GM03348 (cell line): ENCODE data around the gene ADPRH.
"Not testable (repeated sequence)": the region's sequence is repeated elsewhere in the genome, so short reads cannot be mapped to it uniquely, and the experiment has no call there.

ENCODE experiments used
- DNase-seq: peaks from one replicate; pipeline ENCODE4 v3.0.0; 2012; ENCODE audit warnings: low spot score

ADPRH gene

DNA sequence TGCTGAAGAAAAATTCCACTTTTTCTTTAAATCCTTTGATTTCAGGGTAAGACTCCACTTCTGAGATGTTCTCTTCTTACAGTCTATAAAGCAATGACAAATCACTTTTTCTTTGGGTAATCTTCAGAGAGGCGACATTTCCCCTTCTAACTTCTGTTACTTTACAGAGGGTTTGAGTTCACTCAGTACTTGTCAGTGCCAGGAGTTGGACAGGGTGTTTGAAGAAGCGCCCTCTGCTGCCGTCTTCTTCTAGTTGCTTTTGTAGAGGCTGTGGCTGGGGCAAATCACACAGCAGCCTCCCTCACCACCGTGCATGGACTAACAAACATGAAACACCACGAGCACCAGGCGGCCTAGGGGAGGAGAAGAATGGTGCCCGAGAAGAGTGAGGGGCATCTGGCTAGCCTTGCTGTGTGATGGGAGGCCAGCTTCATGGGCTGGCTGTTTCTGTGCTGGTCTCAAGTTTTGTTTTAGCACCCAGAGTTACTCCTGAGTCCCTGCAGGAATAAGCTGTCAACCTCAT lies 19.8 kb upstream of the ADPRH start, which contains the start of gene CD80:
TSS of gene CD80 (minus strand) at position 174 of the 523 bp plus-strand sequence. CDS start 1,886 bp downstream, outside the sequence.
- DNase-seq: peak; percentile 72

DNA sequence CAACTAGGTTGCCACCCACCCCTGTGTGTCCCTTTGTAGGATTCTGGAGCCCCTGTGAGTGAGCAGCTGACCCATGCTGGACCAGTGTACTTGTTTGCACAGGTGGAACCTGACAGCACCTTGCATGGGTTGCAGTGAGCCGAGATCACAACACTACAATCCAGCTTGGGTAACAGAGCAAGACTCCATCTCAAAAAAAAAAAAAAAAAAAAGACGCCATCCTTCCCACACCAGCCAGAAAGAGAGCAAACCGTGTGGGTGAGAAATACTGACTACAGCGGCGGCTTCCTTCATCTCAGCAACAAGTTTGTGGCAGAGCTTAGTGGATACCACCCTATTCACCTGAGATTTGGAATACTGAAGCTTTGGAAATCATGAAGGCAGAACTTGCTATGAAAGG lies 19.1 kb upstream of the ADPRH start:
- no peak for DNase-seq

DNA sequence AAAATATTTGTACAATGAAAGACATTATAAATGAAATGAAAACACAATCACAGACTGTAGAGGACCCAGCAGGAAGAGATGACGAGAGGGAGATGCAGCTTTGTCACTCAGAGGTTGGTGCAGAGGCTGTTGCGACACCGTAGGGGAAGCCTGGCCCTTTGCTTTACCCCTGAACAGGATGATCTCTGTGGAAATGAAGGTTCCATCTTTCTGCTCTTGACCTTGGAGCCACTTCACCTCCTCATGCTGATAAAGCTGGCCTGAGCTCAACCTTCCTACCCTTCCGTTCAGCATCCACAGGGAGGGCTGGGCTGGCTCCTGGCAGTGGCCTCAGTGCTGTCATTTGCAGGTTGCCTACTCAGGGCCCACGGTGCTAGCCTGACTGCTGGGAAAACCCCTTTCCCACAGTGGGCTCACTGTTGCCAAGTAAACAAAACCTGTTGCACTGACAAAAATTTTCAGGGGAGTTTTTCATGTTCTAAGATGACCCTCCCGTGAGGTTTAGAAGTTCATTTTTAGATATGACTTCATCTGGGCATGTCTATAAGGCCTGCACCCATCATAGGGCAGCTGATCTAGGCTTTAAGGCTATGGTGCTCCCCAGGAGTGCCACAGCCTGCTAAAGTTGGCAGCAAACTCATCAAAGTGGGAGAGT lies 16.9 kb upstream of the ADPRH start:
- no peak for DNase-seq

DNA sequence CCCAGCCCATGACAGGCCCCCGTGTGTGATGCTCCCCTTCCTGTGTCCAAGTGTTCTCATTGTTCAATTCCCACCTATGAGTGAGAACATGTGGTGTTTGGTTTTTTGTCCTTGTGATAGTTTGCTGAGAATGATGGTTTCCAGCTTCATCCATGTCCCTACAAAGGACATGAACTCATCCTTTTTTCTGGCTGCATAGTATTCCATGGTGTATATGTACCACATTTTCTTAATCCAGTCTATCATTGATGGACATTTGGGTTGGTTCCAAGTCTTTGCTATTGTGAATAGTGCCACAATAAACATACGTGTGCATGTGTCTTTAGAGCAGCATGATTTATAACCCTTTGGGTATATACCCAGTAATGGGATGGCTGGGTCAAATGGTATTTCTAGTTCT lies 16.0 kb upstream of the ADPRH start:
- DNase-seq: not testable (repeated sequence)

DNA sequence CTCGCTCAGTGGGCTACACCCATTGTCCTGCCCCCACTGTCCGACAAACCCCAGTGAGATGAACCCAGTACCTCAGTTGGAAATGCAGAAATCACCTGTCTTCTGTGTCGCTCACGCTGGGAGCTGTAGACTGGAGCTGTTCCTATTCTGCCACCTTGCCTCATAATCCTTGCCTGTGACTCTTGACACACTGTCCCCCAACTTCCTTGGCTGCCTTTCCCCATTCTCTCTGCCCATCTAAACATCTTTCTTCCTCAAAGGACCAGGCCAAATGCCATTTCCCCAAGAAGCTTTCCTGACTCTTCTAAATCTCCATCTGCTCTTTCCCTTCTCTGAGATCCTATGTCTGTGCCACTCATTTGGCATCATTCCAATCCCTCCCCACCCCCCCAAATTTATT lies 10.1 kb upstream of the ADPRH start:
- DNase-seq: no peak

DNA sequence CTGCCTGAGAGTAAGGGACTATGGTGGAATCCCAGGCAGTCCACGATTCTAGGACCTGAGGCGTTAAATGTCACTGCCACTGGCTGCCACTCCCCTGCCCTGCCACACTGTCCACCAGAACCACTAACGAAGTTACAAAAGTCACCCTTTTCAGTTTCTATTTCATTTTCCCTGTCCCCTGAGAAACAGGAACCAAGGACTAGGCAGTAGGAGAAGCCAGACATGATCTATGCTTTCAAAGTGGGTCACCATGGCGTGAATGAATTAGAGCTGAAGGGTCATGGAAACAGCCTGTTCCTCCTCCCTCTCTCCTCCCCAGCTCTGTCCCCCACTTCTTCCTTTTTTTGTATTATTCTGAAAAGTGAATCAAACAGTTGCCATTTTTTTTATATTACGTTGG lies 9.1 kb upstream of the ADPRH start:
- no peak for DNase-seq

DNA sequence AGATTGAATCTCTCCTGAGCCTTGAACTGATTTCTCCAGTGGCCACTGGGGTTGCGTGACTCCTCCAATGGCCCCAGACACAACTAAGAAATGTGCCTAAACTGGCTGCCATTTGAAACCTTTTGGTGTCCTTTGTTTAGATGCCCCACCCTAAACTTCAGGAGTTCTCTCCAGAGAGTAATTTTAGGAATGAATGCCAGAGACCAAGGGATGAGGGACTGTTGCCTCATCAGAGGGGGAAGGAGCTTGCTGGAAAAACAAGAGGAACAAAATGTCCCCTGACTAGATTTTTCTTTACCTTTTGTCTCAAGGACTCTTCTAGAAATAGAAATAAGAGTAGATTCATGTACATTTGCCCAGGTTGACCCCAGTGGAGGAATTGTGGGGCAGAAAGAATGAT lies 8.1 kb upstream of the ADPRH start:
- no peak for DNase-seq

DNA sequence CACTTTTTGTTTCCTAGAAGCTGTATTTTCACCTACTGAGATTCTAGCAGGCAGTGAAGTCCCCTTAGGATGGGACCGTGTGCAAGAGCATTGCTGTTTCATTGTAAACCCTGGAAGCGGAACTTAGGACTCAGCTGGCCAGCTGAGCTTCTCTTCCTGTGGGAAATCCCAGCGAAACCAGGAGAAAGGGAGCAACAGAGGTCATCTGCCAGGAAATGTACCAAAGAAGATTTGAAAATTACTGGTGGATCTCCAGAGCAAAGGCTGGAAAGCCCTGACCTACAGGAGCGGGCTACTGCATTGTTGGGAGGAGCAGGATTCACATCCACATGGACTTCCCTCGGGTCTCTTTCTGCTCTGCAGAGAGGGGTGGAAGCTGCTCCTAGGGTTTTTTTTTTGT lies 7.6 kb upstream of the ADPRH start:
- DNase-seq: no peak

DNA sequence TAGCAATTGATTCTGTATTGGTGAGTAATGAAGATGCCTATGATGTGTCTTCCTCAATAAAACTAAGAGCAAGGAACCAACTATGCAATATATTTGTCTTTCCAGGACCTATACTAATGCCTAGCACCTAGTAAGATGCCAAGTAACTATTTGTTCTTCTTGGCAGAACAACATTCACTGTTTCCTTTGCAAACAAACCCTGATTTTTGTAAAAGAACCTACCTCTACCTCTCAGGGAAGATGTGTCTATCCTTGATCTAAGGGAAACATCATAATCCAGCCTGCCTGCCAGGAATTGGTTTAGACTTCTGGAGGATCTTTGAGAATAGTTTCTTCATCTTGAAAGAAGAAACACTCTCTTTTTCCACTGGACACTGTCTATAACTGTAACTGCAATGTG lies 3.8 kb upstream of the ADPRH start:
- no peak for DNase-seq

DNA sequence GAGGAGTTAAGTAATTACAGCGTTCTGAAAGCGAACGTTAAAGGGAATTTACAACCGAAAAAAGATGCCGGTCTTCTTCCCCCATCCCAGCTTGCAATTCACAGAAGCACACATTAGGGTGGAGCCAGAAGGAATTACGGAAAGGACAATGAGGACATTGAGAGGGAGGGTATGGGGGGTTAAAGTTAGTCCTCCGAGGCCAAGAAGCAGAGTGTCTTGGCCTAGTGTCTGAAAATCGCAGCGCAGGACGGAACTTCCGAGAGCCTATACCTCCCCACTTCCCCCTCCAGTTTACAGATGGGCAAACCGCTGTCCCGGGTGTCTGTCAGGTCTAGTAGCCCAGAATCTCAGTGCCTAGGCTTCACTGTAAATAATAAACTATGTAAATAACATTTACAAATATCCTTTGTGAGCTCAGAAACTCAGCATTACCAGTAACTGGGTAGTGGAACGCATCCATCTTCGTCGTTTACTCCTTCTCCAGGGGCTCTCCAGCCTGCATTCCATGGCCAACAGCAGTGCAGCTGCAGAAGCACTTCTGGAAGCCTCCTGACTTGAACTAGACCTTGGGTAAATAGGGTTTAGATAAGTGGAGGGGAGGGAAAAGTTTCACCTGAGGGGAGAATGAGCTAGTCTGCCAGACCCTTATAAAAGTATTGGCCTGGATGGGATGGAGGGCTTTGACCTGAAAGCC lies 922 bp downstream of the ADPRH start:
- DNase-seq: peak; percentile 39

DNA sequence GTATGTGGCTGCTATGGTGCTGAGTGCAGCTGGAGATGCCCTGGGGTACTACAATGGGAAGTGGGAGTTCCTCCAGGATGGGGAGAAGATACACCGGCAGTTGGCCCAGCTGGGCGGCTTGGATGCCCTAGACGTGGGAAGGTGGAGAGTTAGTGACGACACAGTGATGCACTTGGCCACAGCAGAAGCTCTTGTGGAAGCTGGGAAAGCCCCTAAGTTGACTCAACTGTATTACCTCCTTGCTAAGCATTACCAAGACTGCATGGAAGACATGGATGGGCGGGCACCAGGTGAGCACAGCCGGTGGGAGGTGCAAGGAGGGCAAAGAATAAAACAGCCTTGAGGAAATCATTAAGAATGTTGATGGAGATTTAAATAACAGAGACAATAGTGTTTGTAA lies 2.9 kb downstream of the ADPRH start:
- no peak for DNase-seq

DNA sequence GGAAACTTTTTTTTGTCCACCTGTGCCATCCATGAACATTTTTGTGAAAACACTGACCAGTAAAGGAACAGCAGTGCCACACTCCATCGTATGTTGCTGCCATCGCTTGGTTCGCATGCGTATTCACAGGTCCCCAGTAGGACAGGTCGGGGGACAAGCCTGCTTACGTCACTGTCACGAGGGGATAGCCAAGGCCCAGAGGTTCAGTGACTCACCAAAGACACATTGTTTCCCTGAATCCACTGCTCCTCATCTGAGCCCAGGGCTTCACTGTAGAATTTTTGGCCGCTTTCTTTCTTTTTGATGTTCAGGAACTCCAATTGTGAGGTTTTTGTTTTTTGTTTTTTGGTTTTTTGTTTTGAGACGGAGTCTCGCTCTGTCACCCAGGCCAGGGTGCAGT lies 5.9 kb downstream of the ADPRH start:
- no peak for DNase-seq

DNA sequence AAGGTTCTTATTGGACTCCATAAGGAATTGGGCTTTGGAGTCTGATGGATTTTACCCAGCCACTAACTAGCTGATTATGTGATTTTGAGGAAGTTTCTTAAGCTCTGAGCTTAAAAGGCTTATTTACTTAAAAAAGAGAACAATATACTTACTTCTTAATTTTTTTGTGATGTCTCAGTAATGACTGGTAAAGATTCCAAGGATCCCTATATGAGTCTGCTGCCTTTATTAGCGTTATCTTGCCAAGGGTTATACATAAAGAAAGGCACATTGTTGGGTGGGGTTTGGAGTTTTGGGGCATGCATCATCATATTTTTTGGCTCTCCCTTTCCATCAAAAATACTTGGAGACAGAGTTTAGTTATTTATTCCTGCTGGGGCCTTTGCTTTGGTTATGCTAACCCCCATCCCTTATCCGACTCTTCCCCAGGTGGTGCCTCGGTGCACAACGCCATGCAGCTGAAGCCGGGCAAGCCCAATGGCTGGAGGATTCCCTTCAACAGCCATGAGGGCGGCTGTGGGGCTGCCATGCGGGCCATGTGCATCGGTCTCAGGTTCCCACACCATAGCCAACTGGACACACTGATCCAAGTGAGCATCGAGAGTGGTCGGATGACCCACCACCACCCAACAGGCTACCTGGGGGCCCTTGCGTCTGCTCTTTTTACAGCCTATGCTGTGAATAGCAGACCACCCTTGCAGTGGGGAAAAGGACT lies 6.7 kb downstream of the ADPRH start:
- DNase-seq: peak; percentile 29

DNA sequence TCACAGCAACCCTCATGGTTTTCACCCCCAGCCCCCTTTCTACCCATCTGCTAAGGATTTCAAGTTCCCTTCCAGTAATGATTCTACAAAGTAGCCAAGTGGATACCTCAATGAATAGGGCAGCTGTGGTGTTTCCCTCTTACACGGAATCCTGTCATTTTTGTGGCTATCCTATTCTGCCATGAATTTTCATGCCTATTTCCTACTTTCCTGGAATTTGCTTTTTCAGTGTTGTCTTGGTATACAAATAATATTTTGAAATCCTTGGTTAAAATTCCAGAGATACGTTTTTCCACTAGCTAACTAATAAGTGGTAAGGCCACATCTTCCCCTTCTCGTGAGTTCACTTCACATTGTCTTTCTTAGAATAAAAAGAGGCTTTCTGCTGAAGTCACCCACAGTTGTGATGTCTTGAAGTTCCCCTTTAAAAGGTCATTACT lies 7.5 kb downstream of the ADPRH start:
- peak; percentile 31 for DNase-seq

DNA sequence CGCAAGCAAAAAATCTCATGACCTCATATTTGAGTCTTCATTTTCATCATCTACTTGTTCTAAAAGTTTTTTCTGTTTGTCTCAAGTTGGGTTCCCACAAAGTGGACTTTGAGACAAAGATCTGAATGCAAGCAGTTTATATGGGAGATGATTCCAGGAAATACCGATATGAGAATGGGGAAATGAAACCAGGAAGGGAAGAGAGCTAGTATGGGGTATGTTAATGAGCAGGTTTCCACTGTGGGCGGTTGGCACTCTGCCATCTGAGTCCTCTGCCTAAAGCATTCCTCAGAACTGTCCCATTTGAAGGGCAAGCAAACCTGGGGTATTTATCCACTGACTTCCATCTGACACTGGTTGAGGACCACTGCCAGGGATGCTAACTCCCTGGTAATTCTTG lies 8.8 kb downstream of the ADPRH start:
- DNase-seq: no peak

DNA sequence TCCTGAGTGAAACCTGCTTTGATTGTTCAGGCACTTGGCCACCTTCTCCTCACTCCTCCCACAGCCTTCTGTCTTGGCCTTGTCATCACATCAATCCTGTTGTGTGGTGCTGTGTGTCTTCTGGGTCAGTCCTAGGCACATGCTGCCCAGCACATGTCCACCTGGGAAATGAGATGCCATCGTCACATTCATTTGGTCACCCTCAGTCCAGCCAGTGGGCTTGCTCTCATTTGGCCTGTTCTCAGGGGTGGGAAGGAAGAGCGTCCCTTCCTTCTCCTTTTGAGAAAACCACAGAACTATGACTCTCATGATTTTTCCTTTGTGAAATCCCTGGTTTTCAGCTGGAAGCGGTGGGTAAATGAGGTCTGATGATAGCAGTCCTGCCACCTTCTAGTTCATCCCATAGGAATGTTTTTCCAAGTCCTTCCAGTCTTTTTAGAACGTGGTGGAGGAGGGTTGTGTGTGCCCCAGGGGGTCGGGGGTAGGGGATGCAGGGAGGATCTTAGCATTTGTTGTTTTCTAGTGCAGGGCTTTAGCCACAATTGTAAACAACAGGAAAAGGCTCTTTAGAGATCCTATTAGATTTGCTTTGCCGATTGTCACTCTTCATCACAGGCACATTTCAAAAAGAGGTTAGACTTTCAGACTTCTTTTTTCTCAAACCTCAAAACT lies 9.9 kb downstream of the ADPRH start:
- DNase-seq: no peak

DNA sequence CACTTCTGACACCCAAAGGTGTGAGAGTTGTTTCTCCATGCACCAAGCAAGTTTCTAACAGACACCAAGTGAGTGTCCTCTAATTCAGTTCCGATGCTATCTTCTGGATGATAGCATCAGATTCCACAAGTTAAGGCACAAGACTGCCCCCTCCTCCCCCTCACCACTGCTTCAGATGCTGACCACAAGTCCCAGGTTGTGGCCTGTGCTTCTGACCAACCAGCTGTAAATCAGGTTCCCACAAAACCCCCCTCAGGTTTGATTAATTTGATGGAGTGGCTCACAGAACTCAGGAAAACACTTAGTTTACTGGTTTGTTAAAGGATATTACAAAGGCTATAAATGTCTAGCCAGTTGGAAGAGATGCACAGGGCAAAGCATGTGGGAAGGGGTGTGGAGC lies 11.4 kb downstream of the ADPRH start:
- no peak for DNase-seq

DNA sequence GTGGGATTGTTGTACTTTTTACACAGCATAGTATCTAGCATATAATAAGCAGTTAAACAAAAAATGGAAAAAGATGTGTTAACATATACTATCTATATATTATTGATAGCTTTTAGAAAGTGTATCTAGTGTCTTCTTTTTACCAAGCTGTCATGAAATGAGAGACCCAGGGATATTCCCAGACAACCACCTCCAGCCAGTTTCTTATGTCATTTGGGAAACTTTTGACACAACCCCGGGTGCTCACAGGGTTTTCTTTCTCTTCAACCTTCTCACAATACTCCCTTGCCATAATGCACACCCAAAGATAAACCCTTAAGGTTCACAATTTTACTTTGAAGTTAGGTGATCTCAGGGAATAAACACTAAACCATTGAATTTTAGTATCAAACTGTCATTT lies 13.6 kb downstream of the ADPRH start:
- no peak for DNase-seq

DNA sequence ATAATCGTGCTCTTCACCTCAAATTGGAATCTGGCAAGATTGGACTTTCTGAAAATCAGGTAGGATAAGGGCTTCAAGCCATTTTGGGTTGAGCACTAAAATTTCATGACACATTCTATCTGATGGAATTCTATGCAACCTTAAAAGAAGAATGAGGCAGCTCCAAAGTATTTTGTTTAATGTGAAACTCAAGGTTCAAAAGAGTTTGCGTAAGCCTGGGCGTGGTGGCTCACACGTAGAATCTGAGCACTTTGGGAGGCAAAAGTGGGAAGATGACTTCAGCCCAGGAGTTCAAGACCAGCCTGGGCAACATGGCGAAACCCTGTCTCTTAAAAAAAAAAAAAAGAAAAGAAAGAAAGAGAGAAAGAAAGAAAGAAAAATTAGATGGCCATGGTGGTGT lies 14.8 kb downstream of the ADPRH start:
- DNase-seq: no peak

DNA sequence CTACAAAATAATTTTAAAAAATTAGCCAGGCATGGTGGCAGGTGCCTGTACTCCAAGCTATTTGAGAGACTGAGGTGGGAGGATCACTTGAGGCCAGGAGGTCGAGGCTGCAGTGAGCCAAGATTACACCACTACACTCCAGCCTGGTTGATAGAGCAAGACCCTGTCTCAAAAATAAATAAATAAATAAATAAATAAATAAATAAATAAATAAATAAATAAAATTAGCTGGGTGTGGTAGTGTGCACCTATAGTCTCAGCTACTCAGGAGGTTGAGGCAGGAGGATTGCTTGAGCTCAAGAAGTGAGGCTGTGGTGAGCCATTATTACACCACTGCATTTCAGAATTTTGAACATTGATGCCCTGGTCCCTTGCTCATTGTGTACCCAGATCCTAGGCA lies 15.6 kb downstream of the ADPRH start:
- DNase-seq: not testable (repeated sequence)

DNA sequence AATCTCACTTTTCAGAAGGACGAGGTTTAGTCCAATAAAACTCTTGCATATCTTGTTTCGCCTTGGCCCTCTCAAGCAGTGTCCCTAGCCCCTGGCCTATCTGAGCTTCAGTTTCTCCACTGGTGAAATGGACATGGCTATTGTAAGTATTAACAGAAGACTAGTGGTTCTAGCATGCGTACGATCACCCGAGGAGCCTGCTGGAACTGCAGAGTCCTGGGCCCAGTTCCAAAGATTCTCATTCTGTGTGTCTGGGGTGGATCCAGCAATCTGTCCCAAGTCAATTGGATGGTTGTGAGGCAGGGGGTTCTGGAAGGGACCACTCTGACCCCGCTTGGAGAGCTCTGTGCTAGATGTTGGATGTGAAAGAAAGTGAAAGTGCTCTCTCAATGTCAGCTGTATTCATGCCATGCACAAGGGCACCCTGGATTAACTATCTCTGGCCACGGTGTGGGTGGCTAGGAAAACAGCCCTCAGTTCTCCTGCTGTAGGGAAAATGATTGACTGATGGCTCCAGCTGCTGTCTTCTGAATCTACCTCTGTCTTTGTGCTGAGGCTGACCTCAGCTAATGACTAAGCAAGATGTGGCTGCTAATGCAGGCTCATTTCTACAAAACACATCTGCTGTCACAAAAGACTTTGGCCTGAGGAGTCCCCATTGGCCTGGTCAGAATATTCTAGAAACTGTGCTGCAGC lies 16.5 kb downstream of the ADPRH start:
- no peak for DNase-seq

DNA sequence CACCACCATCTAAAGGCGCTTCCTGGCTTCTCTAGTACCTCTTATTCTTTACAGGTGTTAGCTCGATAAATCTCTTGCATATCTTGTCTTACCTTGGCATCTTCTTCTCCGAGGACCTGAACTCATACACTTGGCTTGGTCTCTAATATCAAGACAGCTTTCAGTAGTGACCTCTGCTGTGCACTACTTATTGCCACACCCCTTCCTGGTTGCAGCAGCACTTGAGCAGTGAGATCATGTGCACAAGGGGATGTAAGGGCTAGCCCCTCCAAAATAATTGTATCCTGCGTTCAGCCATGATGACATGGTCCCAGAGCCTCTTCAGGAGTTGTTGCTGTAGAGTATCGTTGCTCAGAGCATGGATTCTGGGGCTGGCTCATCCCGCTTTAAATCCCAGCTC lies 17.1 kb downstream of the ADPRH start:
- no peak for DNase-seq
